Neural cell (in vitro differentiated cells): ENCODE data around the gene SPATA2.

Source experiments
- EP300 ChIP-seq: fragments of 450-650 bp; conservative IDR thresholded peaks from 2 replicates; pipeline ENCODE4 v1.6.1; 2014; ENCODE audit warnings: antibody characterized with exemption, mild to moderate bottlenecking, moderate library complexity; ENCODE audit not compliant: poor library complexity, severe bottlenecking
- POLR2AphosphoS5 ChIP-seq: IDR thresholded peaks from 2 replicates; pipeline ENCODE4 v1.6.1; 2012
- TF ChIP-seq, protein P1 (sequence below): fragments of 450-650 bp; IDR thresholded peaks from 2 replicates; pipeline ENCODE4 v1.5.1; 2014; ENCODE audit warnings: antibody characterized with exemption, mild to moderate bottlenecking, moderate library complexity; ENCODE audit not compliant: poor library complexity, severe bottlenecking

- TF ChIP-seq, protein P1, sequence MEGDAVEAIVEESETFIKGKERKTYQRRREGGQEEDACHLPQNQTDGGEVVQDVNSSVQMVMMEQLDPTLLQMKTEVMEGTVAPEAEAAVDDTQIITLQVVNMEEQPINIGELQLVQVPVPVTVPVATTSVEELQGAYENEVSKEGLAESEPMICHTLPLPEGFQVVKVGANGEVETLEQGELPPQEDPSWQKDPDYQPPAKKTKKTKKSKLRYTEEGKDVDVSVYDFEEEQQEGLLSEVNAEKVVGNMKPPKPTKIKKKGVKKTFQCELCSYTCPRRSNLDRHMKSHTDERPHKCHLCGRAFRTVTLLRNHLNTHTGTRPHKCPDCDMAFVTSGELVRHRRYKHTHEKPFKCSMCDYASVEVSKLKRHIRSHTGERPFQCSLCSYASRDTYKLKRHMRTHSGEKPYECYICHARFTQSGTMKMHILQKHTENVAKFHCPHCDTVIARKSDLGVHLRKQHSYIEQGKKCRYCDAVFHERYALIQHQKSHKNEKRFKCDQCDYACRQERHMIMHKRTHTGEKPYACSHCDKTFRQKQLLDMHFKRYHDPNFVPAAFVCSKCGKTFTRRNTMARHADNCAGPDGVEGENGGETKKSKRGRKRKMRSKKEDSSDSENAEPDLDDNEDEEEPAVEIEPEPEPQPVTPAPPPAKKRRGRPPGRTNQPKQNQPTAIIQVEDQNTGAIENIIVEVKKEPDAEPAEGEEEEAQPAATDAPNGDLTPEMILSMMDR = no peak
- no peak for TF ChIP-seq POLR2AphosphoS5
- TF ChIP-seq EP300 = no peak
These were observed 26.1 kb downstream of the SPATA2 start for GRCh38 chr20:49889001-49889934.
